ENCODE measurements around the gene OR10A2.

- TF ChIP-seq CTCF (IDR thresholded peaks at IDR 0.05) (no peak), RFX5 (IDR thresholded peaks at IDR 0.05; ENCODE audit: low read length) (no peak), EP300 (IDR thresholded peaks at IDR 0.05; ENCODE audit: borderline replicate concordance in 1 of 2, low read depth in 1 of 2, low read length in 1 of 2) (no peak), REST (IDR thresholded peaks at IDR 0.05; ENCODE audit: low read depth, low read length) (no peak), EZH2phosphoT487 (IDR thresholded peaks at IDR 0.05; ENCODE audit: borderline replicate concordance, low read depth) (no peak), ZBTB33 (IDR thresholded peaks at IDR 0.05; ENCODE audit: borderline replicate concordance, low read depth) (no peak), GATA2 (CRISPR knock-in tag; IDR thresholded peaks at IDR 0.05) (no peak), YY1 (IDR thresholded peaks at IDR 0.05; ENCODE audit: low read depth) (no peak)
- TF ChIP-seq, protein P1, sequence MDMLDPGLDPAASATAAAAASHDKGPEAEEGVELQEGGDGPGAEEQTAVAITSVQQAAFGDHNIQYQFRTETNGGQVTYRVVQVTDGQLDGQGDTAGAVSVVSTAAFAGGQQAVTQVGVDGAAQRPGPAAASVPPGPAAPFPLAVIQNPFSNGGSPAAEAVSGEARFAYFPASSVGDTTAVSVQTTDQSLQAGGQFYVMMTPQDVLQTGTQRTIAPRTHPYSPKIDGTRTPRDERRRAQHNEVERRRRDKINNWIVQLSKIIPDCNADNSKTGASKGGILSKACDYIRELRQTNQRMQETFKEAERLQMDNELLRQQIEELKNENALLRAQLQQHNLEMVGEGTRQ (IDR thresholded peaks at IDR 0.05; ENCODE audit: borderline replicate concordance, low read depth, low read length): no peak
- TF ChIP-seq, protein P2, sequence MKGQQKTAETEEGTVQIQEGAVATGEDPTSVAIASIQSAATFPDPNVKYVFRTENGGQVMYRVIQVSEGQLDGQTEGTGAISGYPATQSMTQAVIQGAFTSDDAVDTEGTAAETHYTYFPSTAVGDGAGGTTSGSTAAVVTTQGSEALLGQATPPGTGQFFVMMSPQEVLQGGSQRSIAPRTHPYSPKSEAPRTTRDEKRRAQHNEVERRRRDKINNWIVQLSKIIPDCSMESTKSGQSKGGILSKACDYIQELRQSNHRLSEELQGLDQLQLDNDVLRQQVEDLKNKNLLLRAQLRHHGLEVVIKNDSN (IDR thresholded peaks at IDR 0.05; ENCODE audit: borderline replicate concordance, low read depth): no peak
Observed at GRCh38 chr11:6850526-6850925, 12.3 kb upstream of the OR10A2 start.

Data from SK-N-SH (cell line).